Activated naive CD4-positive, alpha-beta T cell (primary cell): Measurements from ENCODE around the gene CCDC57.
"Not testable (repeated sequence)": the region's sequence is repeated elsewhere in the genome, so short reads cannot be mapped to it uniquely, and the experiment has no call there.

Experiments used
- DNase-seq, 4 experiments: peaks; one replicate each; lab custom pipeline; 2025; lab: John Stamatoyannopoulos, UW

CCDC57 gene

GRCh38 chr17:82204831-82205719, 7.6 kb downstream of the CCDC57 start:
- DNase-seq, result peak in 1 of 4 experiments; percentile 8

- DNase-seq, result no peak
Measured at GRCh38 chr17:82203920-82204319, 8.7 kb downstream of the CCDC57 start.

- no peak for DNase-seq
Measured at GRCh38 chr17:82202981-82203380, 9.7 kb downstream of the CCDC57 start.

GRCh38 chr17:82201498-82201910, 11.1 kb downstream of the CCDC57 start:
- DNase-seq, result no peak

- DNase-seq, result peak in 2 of 4 experiments; percentile 23 to 36
Measured at GRCh38 chr17:82200743-82201497, 11.7 kb downstream of the CCDC57 start.

- DNase-seq, result no peak
Measured at GRCh38 chr17:82200135-82200534, 12.5 kb downstream of the CCDC57 start.

GRCh38 chr17:82199496-82199895, 13.1 kb downstream of the CCDC57 start:
- no peak for DNase-seq

- DNase-seq, result no peak
Measured at GRCh38 chr17:82198092-82198491, 14.6 kb downstream of the CCDC57 start.

- no peak for DNase-seq
Measured at GRCh38 chr17:82195675-82196672, 16.7 kb downstream of the CCDC57 start.

GRCh38 chr17:82194765-82195164, 17.9 kb downstream of the CCDC57 start:
- DNase-seq, result no peak

- DNase-seq, result no peak
Measured at GRCh38 chr17:82193520-82194220, 19.0 kb downstream of the CCDC57 start.

GRCh38 chr17:82193050-82193449, 19.6 kb downstream of the CCDC57 start:
- not testable (repeated sequence) for DNase-seq

- no peak for DNase-seq
Measured at GRCh38 chr17:82188001-82188961, 24.4 kb downstream of the CCDC57 start.

GRCh38 chr17:82187500-82187899, 25.1 kb downstream of the CCDC57 start:
- DNase-seq, result no peak

GRCh38 chr17:82186221-82186620, 26.4 kb downstream of the CCDC57 start:
- no peak for DNase-seq

GRCh38 chr17:82184761-82185160, 27.9 kb downstream of the CCDC57 start:
- DNase-seq, result no peak

- no peak for DNase-seq
Measured at GRCh38 chr17:82180776-82181528, 31.7 kb downstream of the CCDC57 start.

GRCh38 chr17:82179946-82180475, 32.6 kb downstream of the CCDC57 start:
- no peak for DNase-seq

- DNase-seq, result no peak
Measured at GRCh38 chr17:82179412-82179811, 33.2 kb downstream of the CCDC57 start.
